GM19238 (cell line): ENCODE data around the gene PTCD2.

ENCODE experiments used
- DNase-seq: peaks from one replicate; pipeline ENCODE4 v3.0.0; 2011; ENCODE audit warnings: low spot score; ENCODE audit not compliant: insufficient read length

PTCD2 gene, protein sequence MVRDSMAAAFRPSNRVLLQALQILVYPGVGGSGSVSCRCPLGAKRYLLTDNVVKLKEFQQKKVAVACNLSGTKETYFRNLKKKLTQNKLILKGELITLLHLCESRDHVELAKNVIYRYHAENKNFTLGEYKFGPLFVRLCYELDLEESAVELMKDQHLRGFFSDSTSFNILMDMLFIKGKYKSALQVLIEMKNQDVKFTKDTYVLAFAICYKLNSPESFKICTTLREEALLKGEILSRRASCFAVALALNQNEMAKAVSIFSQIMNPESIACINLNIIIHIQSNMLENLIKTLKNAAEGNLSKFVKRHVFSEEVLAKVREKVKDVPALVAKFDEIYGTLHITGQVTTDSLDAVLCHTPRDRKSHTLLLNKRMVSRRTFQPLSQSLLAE

DNA sequence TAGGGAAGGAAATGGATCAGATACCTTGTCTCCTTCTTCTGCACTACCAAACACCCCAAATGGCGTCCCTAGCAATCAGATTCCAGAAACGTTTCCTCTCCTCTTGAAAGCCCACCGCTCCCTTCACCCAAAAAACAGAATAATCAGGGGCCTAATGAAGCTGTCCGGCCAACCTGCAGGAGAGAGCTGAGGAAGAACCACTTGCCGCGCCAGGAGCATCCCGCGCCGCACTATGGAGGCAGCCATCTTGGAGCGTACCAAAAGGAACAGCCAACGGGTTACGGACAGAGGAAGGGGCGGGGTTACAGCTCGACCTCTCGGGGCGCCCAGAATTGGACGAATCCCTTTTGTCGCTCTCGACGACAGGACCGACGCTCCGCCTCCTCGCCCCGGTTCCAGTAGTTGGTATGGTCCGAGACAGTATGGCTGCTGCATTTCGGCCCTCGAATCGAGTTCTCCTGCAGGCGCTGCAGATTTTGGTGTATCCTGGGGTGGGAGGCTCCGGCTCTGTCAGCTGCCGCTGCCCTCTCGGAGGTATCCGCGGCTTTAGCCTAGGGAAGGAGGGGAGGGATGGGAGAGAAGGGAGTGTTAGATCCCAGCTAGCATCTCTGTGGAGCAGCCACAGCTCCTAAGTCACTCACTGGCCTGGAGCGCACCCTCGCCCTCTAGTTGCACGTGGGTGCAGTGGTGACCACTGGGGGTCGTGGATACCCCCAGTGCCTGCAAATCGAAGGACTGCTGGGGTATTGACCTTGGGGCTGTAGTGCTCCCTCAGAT is at the start of gene PTCD2, which contains the start of gene MRPS27:
TSS of gene PTCD2 (plus strand) at position 398 of the 777 bp plus-strand sequence. CDS start at position 408, 10 bp downstream.
TSS of gene MRPS27 (minus strand) at position 265 of the 777 bp plus-strand sequence. CDS start at position 246, 19 bp downstream.
- DNase-seq = peak; percentile 91

DNA sequence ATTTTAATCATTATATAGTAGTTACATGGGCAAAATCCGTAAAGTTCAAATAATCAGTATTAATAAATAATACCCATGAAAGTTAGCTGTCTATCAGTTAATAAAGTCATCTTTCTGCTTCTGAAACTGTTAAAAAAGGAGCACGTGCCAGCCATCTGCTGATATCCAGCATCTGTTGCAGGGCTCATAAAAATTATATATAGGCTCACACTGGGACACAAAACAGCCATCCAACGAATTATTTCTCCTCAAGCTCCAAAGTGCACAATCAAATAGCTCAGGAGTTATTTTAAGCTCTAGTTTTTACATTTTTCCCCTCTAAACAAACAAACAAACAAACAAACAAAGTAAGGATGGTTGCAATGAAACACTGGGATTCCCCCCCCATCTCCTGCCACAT is 48.5 kb upstream of the PTCD2 start:
- DNase-seq = no peak

DNA sequence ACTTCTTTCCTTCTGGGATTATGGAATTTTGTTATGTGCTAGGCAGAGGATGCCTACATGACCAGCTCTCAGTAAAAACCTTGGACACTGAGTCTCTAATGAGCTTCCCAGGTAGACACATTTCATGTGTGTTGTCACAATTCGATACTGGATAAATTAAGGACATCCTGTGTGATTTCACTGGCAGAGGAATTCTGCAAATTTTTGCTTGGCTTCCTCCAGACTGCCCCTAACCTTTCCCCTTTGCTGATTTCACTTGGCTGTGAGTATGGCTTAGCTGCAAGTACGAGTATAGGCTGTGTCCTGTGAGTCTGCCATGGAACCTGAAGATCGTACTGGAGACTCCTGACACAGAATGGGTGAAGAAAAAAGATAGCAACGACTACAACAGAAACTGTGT is 47.8 kb upstream of the PTCD2 start:
- no peak for DNase-seq

DNA sequence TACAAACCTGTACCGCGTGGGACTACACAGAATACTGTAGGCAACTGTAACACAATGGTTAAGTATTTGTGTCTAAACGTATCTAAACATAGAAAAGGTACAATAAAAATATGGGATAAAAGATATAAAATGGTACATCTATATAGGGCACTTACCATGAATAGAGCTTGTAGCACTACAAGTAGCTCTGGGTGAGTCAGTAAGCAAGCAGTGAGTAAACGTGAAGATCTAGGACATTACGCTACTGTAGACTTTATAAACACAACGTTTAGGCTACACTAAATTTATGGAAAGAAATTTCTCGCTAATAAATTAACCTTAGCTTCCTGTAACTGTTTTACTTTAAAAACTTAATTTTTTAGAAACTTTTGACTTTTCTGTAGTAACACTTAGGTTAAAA is 46.6 kb upstream of the PTCD2 start:
- DNase-seq = no peak

DNA sequence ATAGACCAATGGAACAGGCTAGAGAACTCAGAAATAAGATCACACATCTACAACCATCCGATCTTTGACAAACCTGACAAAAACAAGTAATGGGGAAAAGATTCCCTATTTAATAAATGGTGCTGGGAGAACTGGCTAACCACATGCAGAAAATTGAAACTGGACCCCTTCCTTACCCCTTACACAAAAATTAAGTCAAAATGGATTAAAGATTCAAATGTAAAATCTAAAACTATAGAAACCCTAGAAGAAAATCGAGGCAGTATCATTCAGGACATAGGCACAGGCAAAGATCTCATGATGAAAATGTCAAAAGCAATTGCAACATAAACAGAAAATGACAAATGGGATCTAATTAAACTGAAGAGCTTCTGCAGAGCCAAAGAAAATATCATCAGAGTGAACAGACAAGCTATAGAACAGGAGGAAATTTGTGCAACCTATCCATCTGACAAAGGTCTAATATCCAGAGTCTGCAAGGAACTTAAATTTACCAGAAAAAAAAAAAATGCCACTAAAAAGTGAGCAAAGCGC is 43.9 kb upstream of the PTCD2 start:
- DNase-seq = no peak

DNA sequence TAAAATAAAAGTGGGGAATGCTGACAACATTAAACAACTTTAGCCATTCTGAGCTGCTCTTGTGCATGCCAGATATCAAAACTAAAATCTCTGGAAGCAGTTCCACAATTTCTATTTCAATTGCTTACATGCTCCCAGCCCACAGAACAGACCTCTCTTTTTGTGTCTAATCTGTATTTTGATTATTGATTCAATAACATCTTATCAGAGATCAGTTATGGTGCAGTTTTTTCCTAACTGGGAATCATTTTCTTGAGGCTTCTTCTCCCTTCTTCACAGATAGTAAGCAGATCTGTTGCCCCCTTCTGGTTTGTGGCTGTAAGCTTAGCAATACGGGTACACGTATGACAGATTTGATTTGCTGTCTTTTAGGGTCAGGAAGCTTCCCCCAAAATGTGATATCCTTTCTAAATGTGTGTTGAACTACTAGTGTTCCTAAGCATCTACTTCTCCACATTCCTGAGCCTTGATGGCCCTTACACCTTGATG is 39.5 kb upstream of the PTCD2 start:
- DNase-seq = no peak

DNA sequence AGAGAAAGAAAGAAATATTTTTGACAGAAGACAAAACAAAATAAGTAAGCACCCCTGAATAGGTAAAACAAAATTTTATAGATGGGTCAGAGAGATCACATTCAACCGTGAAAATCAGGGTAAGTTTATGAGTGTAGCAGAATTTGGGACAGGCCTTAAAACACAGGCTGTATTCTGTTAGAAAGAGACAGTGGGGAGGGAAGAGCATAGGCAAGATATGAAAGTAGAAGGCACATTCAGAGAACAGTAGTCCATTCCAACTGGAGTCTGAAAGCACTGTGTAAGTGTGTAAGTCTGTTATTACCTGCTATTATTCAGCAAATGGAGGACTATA is 38.8 kb upstream of the PTCD2 start:
- DNase-seq = no peak

DNA sequence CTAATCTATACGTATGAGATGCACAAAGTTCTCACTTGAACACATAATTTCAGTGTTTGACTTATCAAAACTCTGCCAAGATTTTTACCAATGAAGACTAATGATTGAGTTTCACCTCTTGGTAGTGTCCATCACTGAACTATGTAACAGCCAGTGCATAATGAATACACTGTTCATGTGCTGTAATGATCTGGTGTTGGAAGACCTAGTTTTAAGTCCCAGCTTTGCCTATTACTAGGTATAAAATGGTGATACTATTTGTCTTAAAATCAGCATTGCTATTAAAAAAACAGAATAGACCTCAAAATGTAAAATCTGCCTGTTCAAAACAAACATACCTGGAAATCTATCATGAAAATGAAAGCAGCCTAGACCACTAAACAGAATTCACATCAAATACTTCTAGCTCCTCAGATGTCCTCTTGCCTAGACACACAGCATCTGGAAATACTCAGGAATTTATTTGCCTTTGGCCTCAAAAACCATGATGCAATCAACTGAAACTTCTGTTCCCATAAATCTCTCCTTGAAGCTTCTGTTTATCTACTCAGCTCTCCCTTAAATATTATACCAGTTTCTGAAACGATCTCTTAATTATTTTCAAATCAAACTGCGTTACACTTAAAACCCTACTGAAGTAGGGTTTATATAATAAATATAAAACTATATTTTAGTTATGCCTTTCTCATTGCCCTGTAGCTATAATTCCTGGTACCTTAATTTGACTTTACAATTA is 38.2 kb upstream of the PTCD2 start:
- DNase-seq = no peak

DNA sequence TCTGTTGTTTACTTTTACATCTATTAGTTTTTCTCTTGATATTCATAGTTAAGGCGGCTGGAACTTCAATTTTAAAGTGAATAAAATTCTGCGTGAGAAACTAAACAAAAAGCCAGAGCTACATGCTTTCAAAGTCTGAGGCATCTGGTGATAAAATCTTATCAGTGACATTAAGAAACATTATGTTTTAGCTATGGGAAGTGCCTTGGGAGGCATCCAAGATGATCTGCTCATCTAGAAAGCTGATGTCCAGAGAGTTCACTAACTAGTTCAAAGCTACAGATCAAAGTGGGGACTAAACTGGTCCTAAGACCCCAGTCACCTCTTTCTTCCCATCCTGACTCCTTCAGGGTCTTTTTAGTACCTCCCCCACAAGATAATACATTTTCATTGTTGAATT is 37.3 kb upstream of the PTCD2 start:
- DNase-seq = no peak

DNA sequence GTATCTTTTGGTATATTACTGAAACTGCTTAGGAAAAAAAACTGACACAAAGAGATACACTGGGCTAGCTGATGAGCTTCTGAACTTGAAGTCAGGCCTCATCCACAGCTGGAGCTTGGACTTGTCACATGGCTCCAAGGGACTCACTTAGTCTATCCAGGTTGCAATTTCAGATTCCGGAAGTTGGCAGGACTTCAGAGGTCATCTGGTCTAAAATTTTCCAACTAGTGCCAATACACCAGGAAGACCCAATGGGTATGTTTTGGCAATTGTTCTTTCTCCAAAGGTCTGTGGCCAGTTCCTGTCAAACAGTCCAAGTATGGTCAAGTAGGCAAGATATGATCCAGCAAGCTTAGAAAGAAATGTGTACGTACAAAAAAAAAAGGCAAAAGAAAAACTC is 36.8 kb upstream of the PTCD2 start:
- no peak for DNase-seq

DNA sequence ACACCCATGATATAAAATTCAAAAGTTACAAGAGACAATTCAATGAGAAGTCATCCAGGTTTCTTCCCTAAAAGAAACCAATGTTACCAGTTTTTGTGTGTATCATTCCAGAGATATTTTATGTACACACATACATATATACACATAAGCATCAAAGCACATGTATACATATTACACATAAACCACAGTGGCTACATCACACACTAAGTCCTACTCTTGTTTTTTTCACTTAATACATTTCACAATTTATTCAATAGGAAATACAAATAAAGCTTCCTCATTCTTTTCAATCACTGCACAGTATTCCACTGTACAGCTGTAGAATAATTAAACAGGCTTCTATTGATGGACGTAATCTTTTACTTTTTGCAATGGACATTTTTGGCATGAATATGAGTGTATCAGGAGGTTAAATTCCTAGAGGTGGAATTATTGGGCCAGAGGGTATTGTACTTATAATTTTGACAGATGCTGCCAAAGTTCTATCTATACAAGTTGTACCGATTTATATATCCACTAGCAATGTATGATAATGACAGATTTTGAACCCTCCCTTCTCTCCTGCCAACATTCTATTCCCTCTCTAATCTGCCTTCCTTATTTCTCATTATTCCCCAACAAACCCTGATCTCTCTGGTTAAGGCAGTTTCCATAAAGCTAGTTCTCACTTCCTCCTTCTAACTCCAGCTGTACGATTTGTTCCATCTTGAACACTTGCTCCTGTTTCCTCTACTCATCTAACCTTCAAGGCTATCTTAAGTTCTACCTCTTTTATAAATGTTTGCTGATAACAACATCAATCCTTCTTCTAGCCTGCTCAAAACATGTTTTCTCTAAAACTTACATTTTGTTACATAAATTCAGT is 35.4 kb upstream of the PTCD2 start:
- DNase-seq = no peak

DNA sequence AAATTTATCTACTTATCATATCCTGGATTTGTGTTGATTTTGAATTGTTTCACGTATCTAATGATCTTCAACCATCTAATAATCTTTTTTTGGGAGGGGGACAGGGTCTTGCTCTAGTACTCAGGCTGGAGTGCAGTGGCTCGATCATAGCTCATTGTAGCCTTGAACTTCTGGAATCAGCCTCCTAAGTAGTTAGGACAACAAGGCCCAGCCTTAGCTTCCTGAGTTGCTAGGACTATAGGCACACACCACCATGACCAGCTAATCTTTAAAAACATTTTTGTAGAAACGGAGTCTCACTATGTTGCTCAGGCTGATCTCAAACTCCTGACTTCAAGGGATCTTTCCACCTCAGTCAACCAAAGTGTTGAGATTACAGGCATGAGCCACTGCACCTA is 34.8 kb upstream of the PTCD2 start:
- no peak for DNase-seq

DNA sequence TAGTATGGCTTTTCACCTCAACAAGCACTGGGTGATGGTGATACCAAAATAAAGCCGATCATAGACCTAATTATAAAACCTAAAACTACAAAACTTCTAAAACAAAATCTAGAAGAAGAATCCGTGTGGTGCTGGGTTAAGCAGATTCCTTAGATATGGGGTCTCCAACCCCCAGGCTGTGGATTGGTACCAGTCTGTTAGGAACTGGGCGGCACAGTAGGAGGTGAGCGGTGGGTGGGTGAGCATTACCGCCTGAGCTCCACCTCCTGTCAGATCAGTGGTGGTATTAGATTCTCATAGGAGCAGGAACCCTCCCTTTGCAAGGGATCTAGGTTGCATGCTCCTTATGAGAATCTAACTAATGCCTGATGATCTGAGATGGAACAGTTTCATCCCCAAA is 33.4 kb upstream of the PTCD2 start:
- DNase-seq = no peak

DNA sequence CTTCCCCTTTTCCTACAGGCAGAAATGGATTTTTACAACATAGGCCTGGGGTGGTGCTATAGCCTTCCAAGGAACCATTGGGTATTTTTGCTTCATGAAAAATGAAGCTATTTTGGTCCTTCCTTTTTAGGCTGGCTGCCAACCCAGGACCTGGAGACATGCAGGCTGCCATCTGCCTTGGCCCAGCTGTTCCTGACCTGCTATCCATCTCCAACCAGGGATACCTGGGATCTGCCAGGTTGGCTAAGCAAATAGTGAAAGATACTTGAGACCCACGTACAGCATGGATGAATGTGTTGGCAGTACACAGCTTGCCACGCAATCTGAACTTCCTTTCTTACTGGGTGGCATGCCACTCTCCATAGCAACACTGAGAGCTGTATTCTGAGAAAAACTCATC is 31.2 kb upstream of the PTCD2 start:
- DNase-seq = no peak

DNA sequence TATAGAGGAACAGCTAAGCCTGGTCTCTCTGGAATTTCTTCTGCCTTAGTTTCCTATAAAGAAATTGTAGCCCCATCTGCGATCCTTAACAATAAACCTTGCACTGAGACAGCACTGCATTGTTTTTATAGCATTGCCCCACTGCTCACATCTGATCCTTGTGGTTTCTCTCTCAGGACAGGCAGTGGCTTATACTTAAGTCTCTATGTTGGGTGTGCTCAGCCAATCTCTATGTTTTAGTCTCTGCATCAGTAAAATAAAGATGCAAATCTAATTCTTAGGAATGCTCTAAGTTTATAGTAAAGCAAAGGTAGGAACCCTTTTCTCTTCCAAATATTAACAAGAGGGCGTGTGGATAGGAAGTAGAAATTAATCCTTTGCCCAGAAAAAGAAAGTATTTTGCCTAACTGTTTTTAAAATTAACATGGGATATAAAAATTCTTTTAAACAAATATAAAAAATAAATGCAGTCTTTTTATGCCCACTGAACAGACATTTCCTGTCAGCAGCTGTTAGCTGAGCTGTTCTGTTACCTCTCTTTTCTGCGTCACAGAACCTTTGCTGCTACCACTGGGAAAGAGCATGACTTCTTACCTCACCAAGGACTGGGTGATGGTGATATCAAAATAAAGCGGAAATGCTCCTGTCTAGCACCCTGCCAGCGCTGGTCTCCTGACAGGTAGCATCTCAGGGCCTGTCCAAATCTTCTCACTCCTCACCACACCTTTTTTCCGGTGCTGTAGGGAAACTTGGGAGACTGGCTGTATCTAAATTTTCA is 29.6 kb upstream of the PTCD2 start:
- no peak for DNase-seq

DNA sequence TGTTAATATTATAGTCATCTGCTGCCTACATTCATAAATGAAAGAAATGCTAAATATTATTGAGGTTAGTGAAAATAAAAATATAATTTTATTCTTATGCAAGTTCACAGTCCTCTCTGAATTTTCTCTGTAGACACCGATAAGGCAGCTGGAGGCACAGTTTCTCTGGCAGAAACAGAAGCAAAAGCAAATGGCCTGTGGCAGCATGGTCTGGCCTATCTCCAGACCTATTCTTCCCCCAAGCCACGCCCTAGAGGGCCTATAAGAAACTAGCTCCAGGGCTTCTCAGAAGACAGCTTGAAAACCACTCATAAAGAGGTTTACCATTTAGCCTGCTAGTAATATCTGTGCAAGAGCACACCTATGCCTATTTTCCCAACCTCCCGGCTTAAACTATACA is 28.6 kb upstream of the PTCD2 start:
- DNase-seq = no peak

DNA sequence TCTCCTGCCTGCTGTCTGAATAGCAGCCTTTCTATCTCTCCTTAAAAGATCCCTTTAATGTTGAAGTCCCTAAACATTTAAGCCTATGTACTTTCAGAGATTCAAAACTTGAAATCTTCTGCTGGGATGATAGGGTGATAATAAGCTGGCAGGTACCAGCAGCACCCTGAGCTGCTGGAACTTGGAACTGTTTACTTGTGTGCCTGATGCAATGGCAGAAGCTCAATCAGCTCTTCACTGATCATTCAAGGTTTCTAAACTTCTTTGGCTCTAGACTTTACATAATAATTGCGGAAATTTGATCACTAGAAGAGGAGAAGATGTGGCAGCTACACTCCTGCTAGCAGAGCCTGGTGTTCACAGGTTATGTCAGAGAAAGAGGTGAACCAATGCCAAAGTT is 27.8 kb upstream of the PTCD2 start:
- DNase-seq = no peak

DNA sequence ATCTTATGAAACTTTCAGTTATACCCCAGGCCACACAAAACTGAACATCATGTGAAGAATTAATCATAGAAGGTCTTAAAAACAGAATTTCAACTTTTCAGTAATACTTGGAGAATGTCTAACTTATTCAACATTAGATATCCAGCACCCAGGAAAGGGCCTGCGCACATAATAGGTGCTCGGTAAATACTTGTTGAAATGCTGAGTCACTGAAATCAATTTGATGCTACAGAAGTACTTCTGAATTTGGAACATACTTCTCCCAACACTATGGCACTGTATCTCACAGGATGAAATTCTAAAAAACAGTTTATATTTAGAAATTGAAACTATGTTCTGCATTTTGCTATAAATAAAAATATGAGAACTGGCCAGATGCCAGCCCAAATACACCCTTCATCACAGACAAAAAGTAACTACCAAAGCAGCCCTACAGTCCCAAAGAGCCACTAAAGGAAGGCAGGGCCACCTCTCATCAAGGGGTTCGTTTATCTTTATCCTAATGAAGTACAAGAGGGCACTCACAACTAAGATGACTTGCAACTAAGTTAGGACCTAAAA is 26.6 kb upstream of the PTCD2 start:
- no peak for DNase-seq

DNA sequence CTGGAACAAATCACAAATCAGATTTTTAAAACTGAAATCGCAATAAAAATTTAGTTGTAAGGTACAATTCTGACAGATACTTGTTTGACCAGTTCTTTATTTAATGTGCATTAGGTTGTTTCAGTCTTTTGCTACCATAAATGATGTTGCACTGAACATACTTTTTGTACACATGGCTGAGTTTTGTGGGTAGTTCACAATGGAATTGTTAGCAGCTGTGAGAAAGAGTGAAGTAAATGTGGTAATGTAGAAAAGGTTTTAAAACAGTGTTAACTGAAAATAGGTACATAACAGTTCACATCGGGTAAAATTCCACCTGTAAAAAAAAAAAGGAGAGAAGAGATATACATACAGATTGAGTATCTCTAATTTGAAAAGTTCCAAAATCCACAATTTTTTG is 25.7 kb upstream of the PTCD2 start:
- no peak for DNase-seq

DNA sequence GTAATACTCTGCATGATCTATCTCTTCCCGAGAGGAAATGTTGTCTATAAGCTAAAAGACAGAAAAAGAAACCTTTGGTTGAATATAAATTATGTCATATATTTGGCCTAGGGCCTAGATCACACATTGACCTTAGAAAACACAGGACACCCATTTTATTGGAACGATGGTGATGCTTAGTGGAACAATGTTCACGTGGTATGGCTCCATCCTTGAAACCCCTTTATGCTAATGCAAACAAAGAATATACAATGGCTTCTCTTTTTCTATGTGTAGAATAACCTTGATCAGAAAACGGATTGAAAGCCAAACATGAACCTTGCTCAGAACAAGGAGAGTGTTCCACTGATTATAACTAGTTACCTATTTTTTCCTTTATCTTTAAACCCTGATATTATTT is 24.6 kb upstream of the PTCD2 start:
- no peak for DNase-seq
